Epidermal melanocyte (primary cell): ENCODE data around the gene KLHL18.
"Not testable (repeated sequence)": the region's sequence is repeated elsewhere in the genome, so short reads cannot be mapped to it uniquely, and the experiment has no call there.

Experiments
- DNase-seq: peaks from one replicate; pipeline ENCODE4 v3.0.0; 2011; ENCODE audit warnings: low spot score; ENCODE audit not compliant: insufficient read length

Gene KLHL18

DNA sequence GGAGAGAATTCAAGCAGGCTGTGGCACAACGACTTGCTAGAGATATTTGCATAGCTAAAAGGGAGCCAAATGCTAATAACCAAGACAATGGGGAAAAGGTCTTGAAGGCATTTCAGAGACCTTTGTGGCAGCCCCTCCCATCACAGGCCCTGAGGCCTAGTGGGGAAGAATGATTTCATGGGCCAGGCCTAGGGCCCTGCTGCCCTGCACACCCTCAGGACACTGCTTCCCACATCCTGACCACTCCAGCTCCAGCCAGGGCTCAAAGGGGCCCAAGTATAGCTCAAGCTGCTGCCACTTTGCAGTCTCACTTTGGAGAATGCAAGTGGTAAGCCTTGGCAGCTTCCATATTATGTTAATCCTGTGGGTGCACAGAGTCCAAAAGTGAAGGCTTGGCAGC lies 76.6 kb downstream of the KLHL18 start:
- no peak for DNase-seq

DNA sequence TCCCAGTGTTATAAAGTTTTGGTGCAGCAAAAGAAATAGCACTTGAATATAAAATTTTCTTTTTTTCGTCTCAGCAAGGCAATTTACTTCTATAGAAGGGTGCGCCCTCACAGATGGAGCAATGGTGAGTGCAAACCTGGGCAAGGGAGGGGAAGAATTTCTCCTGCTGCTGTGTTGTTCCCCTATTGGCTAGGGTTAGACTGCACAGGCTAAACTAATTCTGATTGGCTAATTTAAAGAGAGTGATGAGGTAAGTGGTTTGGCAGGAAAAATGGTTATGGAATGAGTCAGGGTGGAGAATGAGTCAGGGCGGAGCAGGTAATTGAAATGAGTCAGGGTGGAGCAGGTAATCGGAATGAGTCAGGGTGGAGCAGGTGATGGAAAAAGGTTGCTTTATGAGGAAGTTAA lies 77.4 kb downstream of the KLHL18 start:
- not testable (repeated sequence) for DNase-seq

DNA sequence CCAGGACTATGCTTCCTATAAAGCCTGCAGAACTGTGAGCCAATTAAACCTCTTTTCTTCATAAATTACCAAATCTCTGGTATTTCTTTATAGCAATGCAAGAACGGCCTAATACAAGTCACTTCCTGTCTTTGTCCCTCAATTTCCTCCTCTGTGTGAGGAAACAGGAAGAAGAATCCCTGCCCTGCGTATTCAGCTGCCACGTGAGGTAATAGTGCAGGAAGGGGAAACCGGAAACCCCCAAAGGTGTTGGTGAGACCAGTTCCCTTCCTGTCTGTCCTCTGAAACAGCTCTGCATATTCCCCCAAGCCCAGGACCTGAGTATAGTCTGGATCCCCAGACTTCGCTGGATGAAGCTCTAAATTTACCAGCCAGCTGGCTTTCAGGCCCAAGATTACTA lies 80.0 kb downstream of the KLHL18 start:
- no peak for DNase-seq

DNA sequence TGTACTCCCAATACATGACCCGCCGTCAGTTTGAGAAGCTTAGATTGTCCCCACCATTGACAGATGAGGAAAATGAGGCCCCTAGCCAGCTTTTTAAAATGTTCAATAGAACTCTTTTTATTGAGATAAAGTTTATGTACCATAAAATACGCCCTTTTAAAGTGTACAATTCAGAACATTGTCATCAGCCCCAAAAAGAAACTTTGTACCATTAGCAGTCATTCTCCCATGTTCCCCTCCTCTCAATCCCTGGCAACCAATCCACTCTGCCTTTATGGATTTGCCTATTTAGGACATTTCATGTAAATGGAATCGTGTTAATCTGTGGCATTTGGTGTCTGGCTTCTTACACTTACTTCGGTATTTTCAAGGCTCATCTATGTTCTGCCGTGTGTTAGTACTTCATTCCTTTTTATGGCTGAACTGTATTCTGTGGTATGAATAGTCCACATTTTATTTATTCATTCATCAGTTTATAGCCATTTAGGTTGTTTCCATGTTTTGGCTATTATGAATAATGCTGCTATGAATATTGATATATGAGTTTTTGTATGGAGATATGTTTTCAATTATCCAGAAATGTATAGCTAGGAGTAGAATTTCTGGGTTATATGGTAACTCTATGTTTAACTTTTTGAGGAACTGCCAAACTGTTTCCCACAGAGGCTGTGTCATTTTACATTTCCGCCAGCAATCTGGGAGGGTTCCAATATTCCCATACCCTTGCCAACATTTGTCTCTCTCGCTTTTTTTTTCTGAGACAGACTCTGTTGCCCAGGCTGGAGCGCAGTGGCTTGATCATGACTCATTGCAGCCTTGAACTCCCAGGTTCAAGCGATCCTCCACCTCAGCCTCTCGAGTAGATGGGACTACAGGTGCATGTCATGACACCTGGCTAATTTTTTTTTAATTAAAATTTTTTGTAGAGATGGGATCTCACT lies 82.7 kb downstream of the KLHL18 start:
- DNase-seq: no peak

DNA sequence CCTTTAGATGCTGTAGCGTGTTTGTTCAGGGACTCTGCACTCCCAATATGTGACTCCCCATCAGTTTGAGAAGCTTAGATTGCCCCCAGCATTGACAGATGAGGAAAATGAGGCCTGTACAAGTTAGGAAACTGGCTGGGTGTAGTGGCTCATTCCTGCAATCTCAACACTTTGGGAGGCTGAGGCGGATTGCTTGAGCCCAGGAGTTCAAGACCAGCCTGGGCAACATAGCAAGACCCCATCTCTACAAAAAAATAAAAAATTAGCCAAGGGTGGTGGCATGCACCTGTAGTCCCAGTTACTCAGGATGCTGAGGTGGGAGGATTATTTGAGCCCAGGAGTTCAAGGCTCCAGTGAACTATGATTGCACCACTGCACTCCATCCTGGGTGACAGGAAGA lies 84.1 kb downstream of the KLHL18 start:
- DNase-seq: no peak

DNA sequence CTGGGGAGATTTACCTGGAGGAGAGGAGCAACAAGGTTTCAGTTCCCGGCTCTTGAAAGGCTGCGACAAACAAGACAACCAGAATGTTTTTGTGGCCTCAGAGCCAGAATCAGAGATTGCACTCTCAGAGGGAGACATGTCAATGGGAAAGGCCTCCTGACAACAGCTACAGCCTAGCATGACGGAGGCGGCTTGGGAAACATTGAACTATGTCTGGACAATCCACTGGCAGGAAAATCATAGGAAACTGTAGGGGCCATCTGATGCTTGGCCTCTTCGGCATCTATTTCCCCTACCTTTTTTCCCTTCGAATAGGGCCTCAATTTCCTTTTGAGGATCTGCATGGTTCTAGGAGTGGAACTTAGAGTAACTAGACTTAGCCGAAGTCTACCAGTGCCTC lies 84.9 kb downstream of the KLHL18 start:
- no peak for DNase-seq

DNA sequence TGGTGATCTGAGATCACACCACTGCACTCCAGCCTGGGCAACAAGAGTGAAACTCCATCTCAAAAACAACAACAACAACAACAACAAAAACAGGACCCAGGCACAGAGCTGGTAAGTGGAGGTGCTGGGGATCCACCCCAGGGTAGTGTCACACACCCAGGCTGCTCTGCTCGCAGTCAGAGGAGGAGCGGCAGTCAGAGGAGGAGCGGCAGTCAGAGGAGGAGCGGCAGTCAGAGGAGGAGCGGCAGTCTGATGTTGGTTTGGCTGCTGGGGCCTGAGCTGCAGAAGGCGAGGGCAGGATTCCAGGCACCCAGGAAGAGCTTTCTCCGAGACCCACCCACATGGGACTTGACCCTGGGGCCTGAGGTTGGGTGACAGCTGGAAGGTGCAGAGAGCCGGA lies 87.3 kb downstream of the KLHL18 start:
- not testable (repeated sequence) for DNase-seq

DNA sequence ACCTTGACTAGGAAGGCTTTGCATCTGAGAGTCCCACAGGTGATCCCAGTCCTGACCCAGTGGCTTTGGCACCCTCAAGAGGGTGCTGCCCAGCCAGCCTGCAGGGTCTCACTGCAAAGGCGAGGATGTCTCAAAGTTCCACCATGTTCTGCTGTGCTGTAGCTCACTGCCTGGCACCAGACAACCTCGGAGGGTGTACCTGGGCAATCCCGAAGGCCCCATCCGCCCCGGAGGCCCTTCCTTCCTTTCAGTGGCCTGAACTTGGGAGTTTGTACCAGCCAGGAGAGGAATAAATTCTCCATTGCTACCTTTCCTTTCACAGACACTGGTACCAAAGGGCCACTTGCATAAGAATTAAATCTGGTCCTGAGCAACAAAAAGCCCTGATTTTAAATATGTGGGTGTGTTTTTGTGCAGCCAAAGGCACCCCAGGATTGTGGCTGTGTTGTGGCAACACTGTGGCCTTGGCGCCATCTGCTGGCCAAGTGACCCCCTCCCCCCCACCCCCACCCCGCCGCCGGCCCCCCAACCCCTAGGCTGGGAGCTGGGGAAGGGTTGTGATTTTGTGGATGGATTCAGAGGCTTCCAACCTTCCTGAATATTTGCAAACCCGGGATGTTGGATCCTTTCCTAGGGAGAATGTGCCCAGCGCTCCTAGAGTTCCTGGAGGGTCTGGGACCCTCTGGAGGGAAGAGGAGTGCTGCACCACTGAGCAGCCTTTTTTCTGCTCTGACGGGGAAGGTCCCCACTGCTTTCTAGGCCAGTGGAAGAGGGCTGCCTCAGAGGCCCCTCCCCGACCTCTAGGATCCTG lies 88.3 kb downstream of the KLHL18 start:
- no peak for DNase-seq

DNA sequence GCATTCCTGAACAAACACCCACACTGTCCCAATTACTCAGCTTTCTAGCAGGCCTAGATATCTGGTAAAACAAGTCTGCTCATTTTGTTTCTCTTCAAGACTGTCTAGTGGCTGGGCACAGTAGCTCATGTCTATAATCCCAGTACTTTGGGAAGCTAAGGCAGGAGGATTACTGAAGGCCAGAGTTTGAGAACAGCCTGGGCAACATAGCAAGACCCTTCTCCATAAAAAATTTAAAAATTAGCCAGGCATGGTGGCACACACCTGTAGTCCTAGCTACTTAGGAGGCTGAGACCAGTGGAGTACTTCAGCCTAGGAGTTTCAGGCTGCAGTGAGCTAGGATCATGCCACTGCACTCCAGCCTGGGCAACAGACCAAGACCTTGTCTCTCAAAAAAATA lies 91.8 kb downstream of the KLHL18 start:
- no peak for DNase-seq

DNA sequence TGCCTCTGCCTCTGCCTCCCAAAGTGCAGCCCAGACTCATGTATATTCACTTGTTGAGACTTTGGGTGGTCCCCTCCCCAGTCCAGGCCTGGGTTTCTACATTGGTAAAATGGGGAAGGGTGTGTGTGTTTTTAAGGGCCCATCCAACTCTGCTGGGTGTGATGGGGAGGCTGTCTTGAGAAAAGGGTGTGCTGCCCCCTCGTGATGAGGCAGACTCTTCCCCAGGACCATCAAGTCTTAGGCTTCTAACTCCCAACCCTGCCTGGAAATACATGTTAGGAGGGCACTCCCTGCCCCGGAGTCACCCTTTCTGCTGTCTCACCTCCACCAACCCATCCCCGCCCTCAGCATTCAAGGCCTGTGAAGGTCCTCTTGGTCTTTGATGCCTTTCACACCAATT lies 93.6 kb downstream of the KLHL18 start:
- DNase-seq: no peak

DNA sequence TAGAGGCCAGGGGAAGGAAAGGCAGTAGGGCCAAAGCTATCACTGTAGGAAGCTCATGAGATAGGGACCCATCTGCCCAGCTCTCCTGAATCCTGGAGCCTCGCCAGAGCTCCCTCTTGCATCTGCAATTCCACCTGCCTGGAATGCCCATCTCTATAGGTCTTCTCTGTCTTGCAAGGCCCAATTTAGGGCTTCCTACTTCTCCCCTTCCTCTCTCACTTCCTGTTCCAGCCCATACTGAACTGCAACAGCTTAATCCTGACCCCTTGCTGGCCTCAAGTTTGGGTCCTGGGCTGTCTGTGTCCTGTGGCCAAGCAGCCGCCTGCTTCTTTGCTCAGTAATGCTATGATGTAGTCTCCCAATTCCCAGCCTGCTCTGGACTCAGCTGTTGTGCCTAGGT lies 94.4 kb downstream of the KLHL18 start:
- DNase-seq: no peak

DNA sequence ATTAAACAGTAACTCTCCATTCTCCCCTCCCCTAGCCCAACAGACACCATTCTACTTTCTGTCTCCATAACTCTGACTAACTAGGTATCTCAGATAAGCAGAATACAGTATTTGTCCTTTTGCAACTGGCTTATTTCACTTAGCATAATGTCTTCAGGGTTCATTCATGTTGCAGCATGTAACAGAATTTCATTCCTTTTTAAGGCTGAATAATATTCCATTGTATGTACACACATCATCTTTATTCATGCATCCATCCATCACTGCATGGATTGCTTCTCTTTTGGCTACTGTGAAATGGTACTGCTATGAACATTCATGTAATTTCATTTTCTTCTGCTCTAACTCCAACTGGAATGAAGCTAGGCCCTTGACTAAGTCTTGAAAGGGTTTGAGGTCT lies 96.1 kb downstream of the KLHL18 start:
- DNase-seq: no peak

DNA sequence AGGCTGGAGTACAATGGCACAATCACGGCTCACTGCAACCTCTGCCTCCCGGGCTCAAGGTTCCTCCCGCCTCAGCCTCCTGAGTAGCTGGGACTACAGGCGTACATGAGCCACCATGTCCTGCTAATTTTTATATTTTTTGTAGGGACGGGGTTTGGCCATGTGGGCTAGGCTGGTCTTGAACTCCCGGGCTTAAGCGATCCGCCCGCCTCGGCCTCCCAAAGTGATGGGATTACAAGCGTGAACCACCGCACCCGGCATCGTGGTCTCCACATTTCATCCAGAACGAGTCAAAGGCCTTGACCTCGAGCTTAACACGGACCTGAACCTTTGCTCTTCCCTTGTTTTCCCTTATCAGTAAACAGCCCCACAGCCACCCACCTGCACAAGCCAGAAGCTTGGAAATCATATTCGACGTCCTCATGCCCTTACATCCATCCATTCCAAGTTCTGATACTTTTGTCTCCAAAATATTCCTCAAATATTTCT lies 96.7 kb downstream of the KLHL18 start:
- no peak for DNase-seq

DNA sequence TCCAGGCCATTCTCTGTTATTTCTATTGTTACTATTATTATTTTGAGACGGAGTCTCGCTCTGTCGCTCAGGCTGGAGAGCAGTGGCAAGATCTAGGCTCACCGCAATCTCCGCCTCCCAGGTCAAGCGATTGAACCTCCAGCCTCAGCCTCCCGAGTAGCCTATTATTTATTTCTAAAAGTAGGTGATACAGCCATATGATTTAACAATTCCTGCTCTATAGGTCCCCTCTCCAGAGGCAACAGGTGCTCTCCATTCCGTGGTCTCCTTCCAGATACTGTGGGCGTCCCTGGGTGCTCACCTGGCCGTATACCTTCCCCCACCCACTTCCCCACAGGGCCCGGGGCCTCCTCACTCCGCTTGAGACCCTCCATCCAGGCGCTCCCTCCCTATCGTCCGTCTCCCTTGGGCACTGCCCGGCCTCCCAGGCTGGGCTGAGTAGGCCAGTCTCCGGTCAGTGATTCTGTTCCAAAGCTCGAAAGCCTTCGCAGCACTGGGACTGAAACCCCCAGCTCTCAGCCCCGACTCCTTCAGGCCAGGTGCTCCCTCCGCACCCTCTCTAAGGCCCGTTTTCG lies 97.4 kb downstream of the KLHL18 start:
- no peak for DNase-seq

DNA sequence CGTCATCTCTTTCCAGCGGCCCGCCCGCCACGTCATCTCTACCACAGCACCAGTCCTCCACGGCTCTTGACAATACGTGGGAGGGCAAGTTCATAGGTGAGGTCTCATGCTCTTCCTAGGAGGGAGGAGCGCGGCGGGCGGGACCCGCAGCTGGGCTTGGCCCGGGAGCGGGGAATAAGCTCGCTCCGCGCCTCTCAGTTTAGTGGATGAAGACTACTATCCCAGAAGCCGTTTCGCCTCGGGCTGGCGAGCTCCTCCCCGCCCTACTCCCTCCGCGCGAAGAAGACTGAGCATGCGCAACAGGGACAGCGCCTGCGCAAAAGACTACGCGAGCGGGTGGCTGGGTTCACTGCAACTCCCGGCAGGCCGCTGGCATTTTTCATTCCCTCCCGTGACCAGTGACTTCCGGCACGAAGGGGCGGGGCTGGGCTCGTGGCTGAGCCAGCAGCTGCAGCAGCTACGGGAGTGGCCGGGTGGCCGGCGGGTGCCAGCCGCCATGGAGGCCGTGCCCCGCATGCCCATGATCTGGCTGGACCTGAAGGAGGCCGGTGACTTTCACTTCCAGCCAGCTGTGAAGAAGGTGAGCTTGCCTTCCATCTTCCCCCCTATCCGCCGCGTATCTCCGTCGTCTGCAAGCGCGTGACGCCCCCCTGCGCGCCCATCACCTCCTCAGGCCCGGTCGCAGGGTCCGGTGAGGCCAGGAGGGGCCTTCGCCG lies 98.0 kb downstream of the KLHL18 start, which contains the start of gene PTPN23:
Gene PTPN23 (plus strand): TSS at position 421 of the 716 bp plus-strand sequence. CDS start 76 bp downstream, at position 497.
- peak; percentile 95 for DNase-seq

DNA sequence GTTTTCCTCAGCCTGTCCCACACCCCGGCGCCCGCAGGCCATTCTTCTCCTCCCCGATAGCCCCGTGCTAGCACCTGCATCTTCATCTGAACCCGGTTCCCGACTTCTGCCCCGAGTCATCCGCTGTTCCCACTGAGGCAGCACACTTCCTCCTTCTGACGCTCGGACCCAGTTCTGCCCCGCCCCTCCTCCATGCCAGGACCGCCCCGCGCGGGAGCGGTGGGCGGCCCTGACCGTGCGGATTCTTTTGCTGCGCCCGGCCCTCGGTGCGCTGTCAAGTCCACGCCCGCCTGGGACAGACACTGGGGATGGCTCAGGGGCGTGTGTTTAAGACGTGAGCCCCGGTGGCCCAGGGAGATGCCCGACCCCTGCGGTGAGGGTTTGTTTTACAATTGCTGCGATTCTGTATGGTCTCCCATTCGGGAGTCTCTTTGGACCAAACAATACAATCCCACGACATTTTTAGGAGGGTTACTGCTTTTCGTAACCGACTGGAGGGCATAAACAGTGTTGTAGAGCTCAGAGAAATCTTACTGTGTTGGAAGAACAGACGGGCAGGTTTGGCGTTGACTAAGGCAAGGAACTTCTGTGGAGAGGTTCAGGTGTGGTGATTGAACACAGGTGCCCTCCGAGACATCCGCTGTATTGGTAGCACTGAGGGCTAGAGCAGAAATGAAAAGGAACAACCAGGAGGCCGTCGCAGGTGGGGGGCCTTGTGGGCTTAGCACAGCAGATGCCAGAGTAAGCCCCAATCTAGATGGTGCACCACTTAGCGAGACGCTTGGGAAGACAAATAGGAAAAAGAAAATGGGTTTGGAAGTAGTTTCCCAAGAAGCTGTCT lies 98.8 kb downstream of the KLHL18 start:
- peak; percentile 79 for DNase-seq

DNA sequence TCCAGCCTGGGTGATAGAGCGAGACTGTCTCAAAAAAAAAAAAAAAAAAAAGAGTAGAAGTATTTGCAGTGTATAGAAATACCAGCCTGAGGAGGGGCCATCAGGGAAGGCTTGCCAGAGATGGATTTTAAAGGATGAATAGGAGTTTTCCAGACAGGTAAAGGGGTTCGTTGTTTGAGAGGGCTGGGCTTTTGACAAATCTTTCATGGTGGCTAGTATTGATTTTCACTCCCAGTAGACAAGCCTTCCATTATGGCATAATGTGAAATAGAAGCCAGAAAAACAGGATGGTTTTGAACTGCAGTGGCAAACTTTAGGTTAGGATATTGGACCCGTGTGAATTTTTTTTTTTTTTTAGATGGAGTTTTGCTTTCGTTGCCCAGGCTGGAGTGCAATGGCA lies 101.7 kb downstream of the KLHL18 start:
- DNase-seq: no peak

DNA sequence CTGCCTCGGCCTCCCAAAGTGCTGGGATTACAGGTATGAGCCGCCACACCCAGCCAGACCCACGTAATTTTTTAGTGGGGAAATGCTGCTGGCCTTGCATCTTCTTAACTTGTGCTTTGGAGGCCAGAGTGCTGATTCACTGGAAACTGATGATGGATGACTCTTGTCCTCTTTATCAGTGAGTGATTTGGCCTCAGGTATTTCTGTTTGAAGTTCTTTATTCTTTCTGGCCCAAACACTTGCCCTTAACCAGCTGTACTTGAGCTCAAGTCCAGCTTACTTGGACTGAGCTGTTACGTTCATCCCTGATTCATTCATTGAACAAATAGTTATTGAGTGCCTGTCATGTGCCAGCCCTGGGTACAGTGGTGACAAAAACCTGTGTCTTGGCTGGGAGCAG lies 102.3 kb downstream of the KLHL18 start:
- no peak for DNase-seq

DNA sequence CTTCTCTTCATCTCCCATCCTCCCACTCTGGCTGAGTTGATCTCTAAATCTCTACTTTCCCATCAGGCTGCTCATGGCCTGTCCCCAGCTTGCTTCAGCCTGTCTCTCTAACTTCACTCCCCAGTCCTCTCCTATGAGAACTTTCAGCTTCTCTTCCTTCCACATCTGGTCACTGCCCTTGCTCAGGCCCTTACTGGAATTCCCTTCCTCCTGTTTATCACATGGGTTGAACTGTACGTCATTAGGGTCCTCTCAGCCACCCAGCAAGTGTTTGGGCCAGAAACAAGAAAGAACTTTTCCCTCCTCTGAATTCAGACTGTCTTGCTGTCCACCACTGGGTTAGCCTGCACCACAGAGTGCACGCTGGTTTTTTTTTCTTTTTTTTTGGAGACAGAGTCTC lies 103.1 kb downstream of the KLHL18 start:
- DNase-seq: no peak

DNA sequence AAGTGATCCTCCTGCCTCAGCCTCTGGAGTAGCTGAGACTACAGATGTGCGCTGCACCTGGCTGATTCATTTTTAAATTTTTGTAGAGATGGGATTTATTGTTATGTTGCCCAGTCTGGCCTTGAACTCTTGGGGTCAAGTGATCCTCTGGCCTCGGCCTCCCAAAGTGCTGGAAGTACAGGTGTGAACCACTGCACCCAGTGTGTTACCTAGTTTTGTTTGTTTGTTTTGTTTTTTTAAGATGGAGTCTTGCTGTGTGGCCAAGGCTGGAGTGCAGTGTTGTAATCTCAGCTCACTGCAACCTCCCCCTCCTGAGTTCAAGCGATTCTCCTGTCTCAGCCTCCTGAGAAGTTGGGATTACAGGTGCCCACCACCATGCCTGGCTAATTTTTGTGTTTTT lies 110.2 kb downstream of the KLHL18 start:
- no peak for DNase-seq
